CD4-positive, alpha-beta memory T cell (primary cell): ENCODE measurements around the gene AKAP6. TPM values are rescaled to one million over a fixed set of nuclear protein-coding genes. Genes with fewer than 3 reads are reported as not detected.

Source experiments
- CTCF ChIA-PET: fragments of 350-600 bp; sonication (Branson Sonifier 250); formaldehyde crosslinking; loops from one replicate; lab custom pipeline; 2021; ENCODE audit warnings: inconsistent platforms; ENCODE audit not compliant: partially characterized antibody; lab: Charles Lee
- POLR2A ChIA-PET: fragments of 350-600 bp; sonication (Branson Sonifier 250); formaldehyde crosslinking; loops from one replicate; lab custom pipeline; 2021; ENCODE audit not compliant: partially characterized antibody; lab: Charles Lee
- DNase-seq, 5 donors: peaks; one replicate each; pipeline versions ENCODE4 v3.0.0 to v3.0.0-alpha.2; 2020 to 2022; ENCODE audit warnings: mixed read lengths in 1 of 5
- H3K27ac ChIP-seq: one replicate; pipeline ENCODE4 v1.7.0; 2013; ENCODE audit warnings: low read depth, low read length
- H3K27me3 ChIP-seq: 2 replicates; pipeline ENCODE4 v1.7.0; 2013; ENCODE audit warnings: mild to moderate bottlenecking, low read length, moderate library complexity; ENCODE audit not compliant: insufficient read depth
- H3K36me3 ChIP-seq: 2 replicates; pipeline ENCODE4 v1.7.0; 2013; ENCODE audit warnings: mild to moderate bottlenecking, low read length, moderate library complexity; ENCODE audit not compliant: insufficient read depth
- H3K4me1 ChIP-seq: 2 replicates; pipeline ENCODE4 v1.7.0; 2013; ENCODE audit warnings: mild to moderate bottlenecking, low read length, moderate library complexity; ENCODE audit not compliant: insufficient read depth
- H3K4me3 ChIP-seq, 2 donors: one replicate each; pipeline ENCODE4 v1.7.0; 2013; ENCODE audit warnings: low read length in 2 of 2, mild to moderate bottlenecking in 1 of 2
- H3K9me3 ChIP-seq, 2 donors: one replicate each; pipeline ENCODE4 v1.7.0; 2013; ENCODE audit warnings: low read length in 2 of 2, control low read depth in 1 of 2; ENCODE audit not compliant: control insufficient read depth in 1 of 2
- H3K27ac Mint-ChIP-seq, 7 donors: one replicate each; pipeline ENCODE4 v1.8.0; 2020 to 2021; ENCODE audit warnings: mixed read lengths in 7 of 7, mild to moderate bottlenecking in 6 of 7, inconsistent platforms in 3 of 7, moderate library complexity in 3 of 7
- H3K27me3 Mint-ChIP-seq, 2 donors: one replicate each; pipeline ENCODE4 v1.8.0; 2020 to 2021; ENCODE audit warnings: mixed read lengths in 2 of 2
- H3K36me3 Mint-ChIP-seq, 2 donors: one replicate each; pipeline ENCODE4 v1.8.0; 2020 to 2021; ENCODE audit warnings: mixed read lengths in 2 of 2, inconsistent platforms in 1 of 2, mild to moderate bottlenecking in 1 of 2
- H3K4me1 Mint-ChIP-seq, 4 donors: one replicate each; pipeline ENCODE4 v1.8.0; 2020 to 2021; ENCODE audit warnings: mixed read lengths in 4 of 4, mild to moderate bottlenecking in 1 of 4
- H3K4me3 Mint-ChIP-seq, 8 donors: one replicate each; pipeline ENCODE4 v1.8.0; 2020 to 2021; ENCODE audit warnings: mixed read lengths in 8 of 8, mild to moderate bottlenecking in 7 of 8, moderate library complexity in 6 of 8, inconsistent platforms in 3 of 8
- H3K9me3 Mint-ChIP-seq, 8 donors: one replicate each; pipeline ENCODE4 v1.8.0; 2020 to 2021; ENCODE audit warnings: mixed read lengths in 8 of 8, mild to moderate bottlenecking in 5 of 8, inconsistent platforms in 3 of 8, moderate library complexity in 1 of 8
- intact Hi-C: fragments of 100-400 bp; cut with micrococcal nuclease; formaldehyde crosslinking; loops from one replicate; pipeline ENCODE4 v1.15.1; 2023
- polyA plus RNA-seq, 2 donors: library from polyadenylated mRNA; unstranded; fragments of 300-500 nt; fragmentation: Illumina TruSeq; gene quantifications; one replicate each; pipeline ENCODE4 v1.2.3, GENCODE V29; 2021
- total RNA-seq, 2 experiments: library from RNA; stranded (reverse); gene quantifications; one replicate each; pipeline ENCODE4 v1.2.3, GENCODE V29; 2021

Gene AKAP6
- total and polyA plus RNA-seq, 4 experiments from 2014 or later, result 0.98 to 4.4 (median 3.7) TPM; not detected in 1

- Histone ChIP-seq H3K36me3 (no peaks in the 10 kb centered on the region), H3K4me1 (no peaks in the 10 kb centered on the region), H3K4me3 (no peak overlapping the region), H3K27ac (no peak overlapping the region), H3K27me3 (no peaks in the 10 kb centered on the region), H3K9me3 (no peaks in the 10 kb centered on the region)
- Mint-ChIP-seq H3K27me3 (peaks cover 2 to 5% of the 10 kb centered on the region in 2 donors), H3K27ac (no peak overlapping the region), H3K36me3 (no peaks in the 10 kb centered on the region), H3K9me3 (peaks cover 0 to 3% (median 0%) of the 10 kb centered on the region in 8 donors), H3K4me1 (no peaks in the 10 kb centered on the region), H3K4me3 (no peak overlapping the region)
- no peak for DNase-seq
- intact Hi-C loops, result no loop called here
- ChIA-PET POLR2A (no interaction called here), CTCF (no interaction called here)
These were observed 143.0 kb downstream of the AKAP6 start for GRCh38 chr14:32472076-32472475.

- H3K27me3 Mint-ChIP-seq, result peaks cover 2 to 5% of the 10 kb centered on the region in 2 donors
- peaks cover 0 to 3% (median 0%) of the 10 kb centered on the region in 8 donors for H3K9me3 Mint-ChIP-seq
- Histone ChIP-seq H3K4me1 (no peaks in the 10 kb centered on the region), H3K36me3 (no peaks in the 10 kb centered on the region), H3K4me3 (no peak overlapping the region), H3K27me3 (no peaks in the 10 kb centered on the region), H3K27ac (no peak overlapping the region), H3K9me3 (no peaks in the 10 kb centered on the region)
- ChIA-PET CTCF (interaction anchor here (0.9 kb wide), 1 partner anchor 13 kb away, joined by 3 read pairs; no protein-coding TSS in a partner anchor), POLR2A (no interaction called here)
- H3K36me3 Mint-ChIP-seq, result no peaks in the 10 kb centered on the region
- intact Hi-C loops, result no loop called here
- no peak overlapping the region for H3K27ac Mint-ChIP-seq
- H3K4me3 Mint-ChIP-seq, result no peak overlapping the region
- no peak for DNase-seq
- H3K4me1 Mint-ChIP-seq, result no peaks in the 10 kb centered on the region
These were observed 143.7 kb downstream of the AKAP6 start for GRCh38 chr14:32472512-32473463.

- Mint-ChIP-seq H3K9me3 (peaks cover 0 to 3% (median 0%) of the 10 kb centered on the region in 8 donors), H3K4me3 (no peak overlapping the region), H3K4me1 (no peaks in the 10 kb centered on the region), H3K36me3 (no peaks in the 10 kb centered on the region), H3K27me3 (peaks cover 2 to 4% of the 10 kb centered on the region in 2 donors), H3K27ac (no peak overlapping the region)
- DNase-seq, result no peak
- Histone ChIP-seq H3K36me3 (no peaks in the 10 kb centered on the region), H3K27ac (no peak overlapping the region), H3K4me3 (no peak overlapping the region), H3K27me3 (no peaks in the 10 kb centered on the region), H3K4me1 (no peaks in the 10 kb centered on the region), H3K9me3 (no peaks in the 10 kb centered on the region)
- POLR2A ChIA-PET, result no interaction called here
- CTCF ChIA-PET, result interaction anchor here (0.9 kb wide), 1 partner anchor 13 kb away, joined by 3 read pairs; no protein-coding TSS in a partner anchor
- intact Hi-C loops, result no loop called here
These were observed 144.4 kb downstream of the AKAP6 start for GRCh38 chr14:32473464-32473855.

GRCh38 chr14:32474478-32475195 is 145.5 kb downstream of the AKAP6 start:
- H3K4me3 Mint-ChIP-seq, result no peak overlapping the region
- DNase-seq, result no peak
- no peak overlapping the region for H3K4me3 ChIP-seq
- no peaks in the 10 kb centered on the region for H3K4me1 Mint-ChIP-seq
- CTCF ChIA-PET, result no interaction called here
- H3K27me3 ChIP-seq, result no peaks in the 10 kb centered on the region
- no peaks in the 10 kb centered on the region for H3K36me3 ChIP-seq
- no peak overlapping the region for H3K27ac ChIP-seq
- peaks cover 2 to 4% of the 10 kb centered on the region in 2 donors for H3K27me3 Mint-ChIP-seq
- peaks cover 0 to 3% (median 0%) of the 10 kb centered on the region in 8 donors for H3K9me3 Mint-ChIP-seq
- no peaks in the 10 kb centered on the region for H3K9me3 ChIP-seq
- H3K36me3 Mint-ChIP-seq, result no peaks in the 10 kb centered on the region
- no peaks in the 10 kb centered on the region for H3K4me1 ChIP-seq
- intact Hi-C loops, result no loop called here
- POLR2A ChIA-PET, result no interaction called here
- no peak overlapping the region for H3K27ac Mint-ChIP-seq

GRCh38 chr14:32476532-32476931 is 147.4 kb downstream of the AKAP6 start:
- Histone ChIP-seq H3K4me1 (no peaks in the 10 kb centered on the region), H3K36me3 (no peaks in the 10 kb centered on the region), H3K4me3 (no peak overlapping the region), H3K27ac (no peak overlapping the region), H3K27me3 (no peaks in the 10 kb centered on the region), H3K9me3 (no peaks in the 10 kb centered on the region)
- no peak for DNase-seq
- Mint-ChIP-seq H3K9me3 (no peaks in the 10 kb centered on the region), H3K4me3 (no peak overlapping the region), H3K4me1 (no peaks in the 10 kb centered on the region), H3K27me3 (peaks cover 2 to 4% of the 10 kb centered on the region in 2 donors), H3K36me3 (no peaks in the 10 kb centered on the region), H3K27ac (no peak overlapping the region)
- ChIA-PET POLR2A (no interaction called here), CTCF (no interaction called here)
- intact Hi-C loops, result no loop called here

GRCh38 chr14:32477396-32477795 is 148.3 kb downstream of the AKAP6 start:
- Mint-ChIP-seq H3K36me3 (no peaks in the 10 kb centered on the region), H3K4me1 (no peaks in the 10 kb centered on the region), H3K4me3 (no peak overlapping the region), H3K27me3 (peaks cover 0 to 1% of the 10 kb centered on the region in 2 donors), H3K27ac (no peak overlapping the region), H3K9me3 (no peaks in the 10 kb centered on the region)
- intact Hi-C loops, result no loop called here
- Histone ChIP-seq H3K36me3 (no peaks in the 10 kb centered on the region), H3K4me3 (no peak overlapping the region), H3K9me3 (no peaks in the 10 kb centered on the region), H3K27me3 (no peaks in the 10 kb centered on the region), H3K4me1 (no peaks in the 10 kb centered on the region), H3K27ac (no peak overlapping the region)
- ChIA-PET CTCF (no interaction called here), POLR2A (no interaction called here)
- no peak for DNase-seq

- CTCF ChIA-PET, result interaction anchor here (0.6 kb wide), 1 partner anchor 31 kb away, joined by 3 read pairs; no protein-coding TSS in a partner anchor
- Histone ChIP-seq H3K4me3 (no peak overlapping the region), H3K36me3 (no peaks in the 10 kb centered on the region), H3K9me3 (no peaks in the 10 kb centered on the region), H3K27me3 (no peaks in the 10 kb centered on the region), H3K27ac (no peak overlapping the region), H3K4me1 (no peaks in the 10 kb centered on the region)
- POLR2A ChIA-PET, result no interaction called here
- H3K4me1 Mint-ChIP-seq, result no peaks in the 10 kb centered on the region
- peaks cover 0 to 1% of the 10 kb centered on the region in 2 donors for H3K27me3 Mint-ChIP-seq
- H3K4me3 Mint-ChIP-seq, result no peak overlapping the region
- H3K9me3 Mint-ChIP-seq, result no peaks in the 10 kb centered on the region
- DNase-seq, result no peak
- intact Hi-C loops, result no loop called here
- no peak overlapping the region for H3K27ac Mint-ChIP-seq
- no peaks in the 10 kb centered on the region for H3K36me3 Mint-ChIP-seq
These were observed 149.0 kb downstream of the AKAP6 start for GRCh38 chr14:32478050-32478449.
